ENCODE data around the gene DAPK2.

GRCh38 chr15:64092075-64092820 lies 46.0 kb upstream of the DAPK2 start:
- TF ChIP-seq CTCF (conservative IDR thresholded peaks at IDR 0.05 in 1 of 2, IDR thresholded peaks at IDR 0.05 in 1 of 2; ENCODE audit: extremely low read depth in 1 of 2, insufficient read depth in 1 of 2, low read depth in 1 of 2, low read length in 2 of 2) (peak in 1 of 2 donors; percentile 6), EZH2 (IDR thresholded peaks at IDR 0.05; ENCODE audit: borderline replicate concordance, low read length) (no peak)
